Upper lobe of left lung (tissue), 6 donors: Measurements from ENCODE around the gene CDK5RAP2. TPM values are rescaled to one million over a fixed set of nuclear protein-coding genes. Genes with fewer than 3 reads are reported as not detected.

Source experiments
- ATAC-seq, 2 donors: fragments of 200-7000 bp; cut with Tn5 transposase; one replicate each; pipeline ENCODE4 v1.9.1; 2022; ENCODE audit warnings: mild to moderate bottlenecking in 2 of 2, moderate library complexity in 2 of 2; ENCODE audit not compliant: low FRiP score in 2 of 2
- DNase-seq, 2 donors: peaks; one replicate each; pipeline ENCODE4 v3.0.0-alpha.2; 2019 to 2020
- H3K27ac ChIP-seq, 4 donors: fragments of 200-600 bp; sonication (generic); one replicate each; pipeline ENCODE4 v1.5.1; 2016 to 2019
- H3K27me3 ChIP-seq, 4 donors: fragments of 200-600 bp; sonication (generic); one replicate each; pipeline ENCODE4 v1.5.1; 2017 to 2019
- H3K36me3 ChIP-seq, 4 donors: fragments of 200-600 bp; sonication (generic); one replicate each; pipeline ENCODE4 v1.5.1; 2016 to 2019
- H3K4me1 ChIP-seq, 4 donors: fragments of 200-600 bp; sonication (generic); one replicate each; pipeline ENCODE4 v1.5.1; 2018 to 2019
- H3K4me3 ChIP-seq, 4 donors: fragments of 200-600 bp; sonication (generic); one replicate each; pipeline ENCODE4 v1.5.1; 2017 to 2019; ENCODE audit warnings: mild to moderate bottlenecking in 2 of 4, moderate library complexity in 1 of 4
- H3K9me3 ChIP-seq, 4 donors: fragments of 200-600 bp; sonication (generic); one replicate each; pipeline ENCODE4 v1.5.1; 2018 to 2019
- EP300 ChIP-seq, 4 donors: sonication (generic); formaldehyde crosslinking; IDR thresholded peaks; one replicate each; pipeline ENCODE4 v1.5.1; 2017; ENCODE audit warnings: antibody characterized with exemption in 4 of 4, control low read depth in 2 of 4
- POLR2A ChIP-seq, 4 donors: fragments of 450-650 bp; IDR thresholded peaks; one replicate each; pipeline ENCODE4 v1.5.1; 2016 to 2017; ENCODE audit warnings: antibody characterized with exemption in 4 of 4, mild to moderate bottlenecking in 2 of 4
- POLR2AphosphoS5 ChIP-seq, 2 donors: sonication (generic); formaldehyde crosslinking; IDR thresholded peaks; one replicate each; pipeline ENCODE4 v1.5.1; 2017; ENCODE audit warnings: antibody characterized with exemption in 2 of 2
- WGBS, 2 donors: methylation state at CpG; one replicate each; pipeline ENCODE4 v1.1.5; 2017 to 2018; 5-methylcytosine and 5-hydroxymethylcytosine counted together
- total RNA-seq, 6 donors: library from RNA; depleted of rRNA in 4 of 6; stranded (reverse); fragments of >200 nt in 4 of 6; gene quantifications; one replicate each; pipeline versions ENCODE4 v1.1.0 to v1.2.1, GENCODE V29; 2016 to 2021
- TF ChIP-seq, protein P1 (sequence below), 6 experiments: fragments of 450-650 bp in 4 of 6; fragments of 200-600 bp in 2 of 6; sonication (generic) in 2 of 6; IDR thresholded peaks; one replicate each; pipeline ENCODE4 v1.5.1; 2016 to 2019; ENCODE audit warnings: antibody characterized with exemption in 6 of 6
- donor health status: DM: no; HTN: no; CAD: no; lungs with moderate emphysema.
- donor health status: DM: no; HTN: yes; CAD: no; lungs with severe emphysema.

CDK5RAP2 gene
- total RNA-seq, 6 donors from 2014 or later = 41.7 to 137 (median 51.6) TPM

DNA sequence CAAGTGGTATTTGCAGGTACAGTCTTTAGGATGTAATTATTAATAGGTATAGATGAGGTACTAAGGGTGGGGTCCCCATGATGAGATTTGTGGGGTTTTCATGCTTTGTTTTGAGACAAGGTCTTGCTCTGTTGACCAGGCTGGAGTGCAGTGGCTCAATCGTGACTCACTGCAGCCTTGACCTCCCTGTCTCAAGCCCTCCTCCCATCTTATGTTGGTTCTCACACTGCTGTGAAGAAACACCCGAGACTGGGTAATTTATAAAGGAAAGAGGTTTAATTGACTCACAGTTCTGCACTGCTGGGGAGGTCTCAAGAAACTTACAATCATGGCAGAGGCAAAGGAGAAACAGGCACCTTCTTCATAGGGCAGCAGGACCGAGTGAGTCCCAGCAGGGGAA lies 217.5 kb downstream of the CDK5RAP2 start:
- DNase-seq (no peak), ATAC-seq (no peak)
- Histone ChIP-seq H3K4me3 (no peak overlapping the region), H3K27ac (no peak overlapping the region), H3K36me3 (no peaks in the 10 kb centered on the region), H3K4me1 (peaks cover 0 to 7% (median 0%) of the 10 kb centered on the region in 4 donors), H3K9me3 (no peaks in the 10 kb centered on the region), H3K27me3 (no peaks in the 10 kb centered on the region)
- 84 to 92% methylated on average over 3 of the region's 3 CpGs for WGBS, 2 donors
- TF ChIP-seq EP300 (IDR thresholded peaks at IDR 0.05) (no peak), POLR2AphosphoS5 (IDR thresholded peaks at IDR 0.05) (no peak), POLR2A (IDR thresholded peaks at IDR 0.05) (no peak)
- TF ChIP-seq, protein P1, sequence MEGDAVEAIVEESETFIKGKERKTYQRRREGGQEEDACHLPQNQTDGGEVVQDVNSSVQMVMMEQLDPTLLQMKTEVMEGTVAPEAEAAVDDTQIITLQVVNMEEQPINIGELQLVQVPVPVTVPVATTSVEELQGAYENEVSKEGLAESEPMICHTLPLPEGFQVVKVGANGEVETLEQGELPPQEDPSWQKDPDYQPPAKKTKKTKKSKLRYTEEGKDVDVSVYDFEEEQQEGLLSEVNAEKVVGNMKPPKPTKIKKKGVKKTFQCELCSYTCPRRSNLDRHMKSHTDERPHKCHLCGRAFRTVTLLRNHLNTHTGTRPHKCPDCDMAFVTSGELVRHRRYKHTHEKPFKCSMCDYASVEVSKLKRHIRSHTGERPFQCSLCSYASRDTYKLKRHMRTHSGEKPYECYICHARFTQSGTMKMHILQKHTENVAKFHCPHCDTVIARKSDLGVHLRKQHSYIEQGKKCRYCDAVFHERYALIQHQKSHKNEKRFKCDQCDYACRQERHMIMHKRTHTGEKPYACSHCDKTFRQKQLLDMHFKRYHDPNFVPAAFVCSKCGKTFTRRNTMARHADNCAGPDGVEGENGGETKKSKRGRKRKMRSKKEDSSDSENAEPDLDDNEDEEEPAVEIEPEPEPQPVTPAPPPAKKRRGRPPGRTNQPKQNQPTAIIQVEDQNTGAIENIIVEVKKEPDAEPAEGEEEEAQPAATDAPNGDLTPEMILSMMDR (IDR thresholded peaks at IDR 0.05) = no peak

DNA sequence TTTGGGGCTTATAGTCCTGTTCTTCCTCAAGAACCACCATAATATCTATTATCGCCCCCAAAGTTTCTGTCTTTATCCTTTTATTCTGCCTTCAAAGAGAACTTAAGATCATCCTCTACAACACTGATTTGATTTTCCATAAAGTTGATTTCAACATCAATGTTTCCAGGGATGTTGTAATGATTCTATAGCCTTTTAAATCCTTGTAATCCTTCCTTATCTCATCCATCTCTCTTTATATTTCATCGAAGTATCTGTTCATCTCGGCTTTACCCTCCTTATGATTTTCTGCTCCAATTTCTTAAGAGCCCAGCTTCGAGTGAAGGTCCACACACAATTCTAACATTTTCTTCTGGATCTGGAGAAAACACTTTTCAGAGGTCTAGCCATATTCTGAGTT lies 218.4 kb downstream of the CDK5RAP2 start:
- Histone ChIP-seq H3K27ac (no peak overlapping the region), H3K4me3 (no peak overlapping the region), H3K9me3 (no peaks in the 10 kb centered on the region), H3K27me3 (no peaks in the 10 kb centered on the region), H3K36me3 (no peaks in the 10 kb centered on the region), H3K4me1 (peaks cover 0 to 6% (median 0%) of the 10 kb centered on the region in 4 donors)
- TF ChIP-seq, protein P1 (IDR thresholded peaks at IDR 0.05) = no peak
- TF ChIP-seq POLR2A (IDR thresholded peaks at IDR 0.05) (no peak), POLR2AphosphoS5 (IDR thresholded peaks at IDR 0.05) (no peak), EP300 (IDR thresholded peaks at IDR 0.05) (no peak)
- ATAC-seq (no peak), DNase-seq (no peak)
- WGBS, 2 donors = 88% methylated on average over 4 of the region's 4 CpGs

DNA sequence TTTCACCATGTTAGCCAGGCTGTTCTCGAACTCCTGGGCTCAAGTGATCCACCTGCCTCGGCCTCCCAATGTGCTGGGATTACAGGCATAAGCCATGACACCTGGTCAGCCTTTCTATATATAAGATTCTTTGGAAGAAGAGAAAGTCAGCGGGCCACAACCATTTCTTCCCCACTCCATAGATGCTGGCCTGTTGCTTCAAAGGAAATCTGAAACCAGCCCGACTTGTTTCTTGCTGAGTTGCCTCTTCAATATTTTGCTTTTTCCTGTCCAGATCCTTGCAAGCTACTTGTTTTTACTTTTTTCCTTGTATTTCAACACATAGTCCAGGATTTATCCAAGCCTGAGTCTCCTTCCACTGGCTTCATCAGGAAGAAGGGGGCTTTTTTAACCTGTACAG lies 219.5 kb downstream of the CDK5RAP2 start:
- DNase-seq (no peak), ATAC-seq (no peak)
- no peaks in the 10 kb centered on the region for H3K27me3 ChIP-seq
- H3K4me1 ChIP-seq = no peaks in the 10 kb centered on the region
- no peak overlapping the region for H3K27ac ChIP-seq
- H3K9me3 ChIP-seq = no peaks in the 10 kb centered on the region
- H3K4me3 ChIP-seq = no peak overlapping the region
- TF ChIP-seq EP300 (IDR thresholded peaks at IDR 0.05) (no peak), POLR2A (IDR thresholded peaks at IDR 0.05) (no peak), POLR2AphosphoS5 (IDR thresholded peaks at IDR 0.05) (no peak)
- TF ChIP-seq, protein P1 (IDR thresholded peaks at IDR 0.05) = no peak
- WGBS, 2 donors = 77 to 80% methylated on average over 4 of the region's 4 CpGs
- H3K36me3 ChIP-seq = no peaks in the 10 kb centered on the region

DNA sequence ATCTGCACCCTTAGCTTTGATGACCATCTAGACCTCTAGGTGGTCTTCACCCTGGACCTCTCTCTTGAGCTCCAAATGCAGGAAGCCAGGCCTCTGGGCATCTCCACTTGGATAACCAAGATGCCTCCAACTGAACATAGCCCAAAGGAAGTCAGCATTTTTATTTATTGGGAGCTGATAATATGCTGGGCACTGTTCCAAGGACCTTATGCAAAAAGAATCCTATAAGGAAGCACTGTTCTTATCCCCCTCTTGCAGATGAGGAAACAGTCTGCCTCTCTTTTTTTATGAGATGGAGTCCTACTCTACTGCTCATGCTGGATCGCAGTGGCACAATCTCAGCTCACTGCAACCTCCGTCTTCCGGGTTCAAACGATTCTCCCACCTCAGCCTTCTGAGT lies 219.9 kb downstream of the CDK5RAP2 start:
- H3K27me3 ChIP-seq = no peaks in the 10 kb centered on the region
- no peaks in the 10 kb centered on the region for H3K9me3 ChIP-seq
- no peaks in the 10 kb centered on the region for H3K4me1 ChIP-seq
- no peaks in the 10 kb centered on the region for H3K36me3 ChIP-seq
- TF ChIP-seq POLR2AphosphoS5 (IDR thresholded peaks at IDR 0.05) = no peak
- no peak for DNase-seq
- H3K27ac ChIP-seq = no peak overlapping the region
- no peak overlapping the region for H3K4me3 ChIP-seq
- no peak for ATAC-seq
- WGBS, 2 donors = 78 to 92% methylated on average over 4 of the region's 4 CpGs

DNA sequence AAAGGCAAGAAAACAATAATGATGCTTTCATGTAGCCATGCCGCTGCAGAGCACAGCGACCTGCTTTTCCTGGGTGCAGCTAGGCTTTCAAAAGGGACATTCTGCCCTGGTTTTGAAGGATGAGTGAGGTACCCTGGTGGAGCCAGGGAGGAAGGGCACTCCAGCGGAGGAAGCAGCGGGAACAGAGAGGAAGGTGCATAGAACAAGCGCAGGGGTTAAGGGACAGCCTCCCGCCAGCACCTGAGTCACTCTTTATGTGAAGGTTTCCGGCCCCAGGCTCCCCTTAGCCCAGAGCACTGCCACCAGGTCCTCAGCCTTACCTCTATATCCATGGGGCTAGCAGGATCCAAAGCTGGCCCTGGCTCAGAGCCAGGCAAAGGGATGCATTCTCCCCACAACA lies 221.1 kb downstream of the CDK5RAP2 start:
- peak in 1 of 2 donors; percentile 38 for ATAC-seq
- WGBS, 2 donors = 93 to 94% methylated on average over 7 of the region's 7 CpGs
- Histone ChIP-seq H3K9me3 (no peaks in the 10 kb centered on the region), H3K4me3 (no peak overlapping the region), H3K27ac (no peak overlapping the region), H3K27me3 (no peaks in the 10 kb centered on the region), H3K36me3 (no peaks in the 10 kb centered on the region), H3K4me1 (no peaks in the 10 kb centered on the region)
- DNase-seq = peak in 1 of 2 donors; percentile 10
- TF ChIP-seq POLR2A (IDR thresholded peaks at IDR 0.05) = no peak
- TF ChIP-seq, protein P1 (IDR thresholded peaks at IDR 0.05) = no peak
- no peak for TF ChIP-seq EP300 (IDR thresholded peaks at IDR 0.05)
- TF ChIP-seq POLR2AphosphoS5 (IDR thresholded peaks at IDR 0.05) = no peak
